GOT3 (cell line): Measurements from ENCODE around the gene HEATR1.
"Not testable (repeated sequence)": the region's sequence is repeated elsewhere in the genome, so short reads cannot be mapped to it uniquely, and the experiment has no call there.

Source experiments
- DNase-seq: peaks from one replicate; lab custom pipeline; 2025; ENCODE audit warnings: mixed read lengths; lab: John Stamatoyannopoulos, UW

The HEATR1 gene

DNA sequence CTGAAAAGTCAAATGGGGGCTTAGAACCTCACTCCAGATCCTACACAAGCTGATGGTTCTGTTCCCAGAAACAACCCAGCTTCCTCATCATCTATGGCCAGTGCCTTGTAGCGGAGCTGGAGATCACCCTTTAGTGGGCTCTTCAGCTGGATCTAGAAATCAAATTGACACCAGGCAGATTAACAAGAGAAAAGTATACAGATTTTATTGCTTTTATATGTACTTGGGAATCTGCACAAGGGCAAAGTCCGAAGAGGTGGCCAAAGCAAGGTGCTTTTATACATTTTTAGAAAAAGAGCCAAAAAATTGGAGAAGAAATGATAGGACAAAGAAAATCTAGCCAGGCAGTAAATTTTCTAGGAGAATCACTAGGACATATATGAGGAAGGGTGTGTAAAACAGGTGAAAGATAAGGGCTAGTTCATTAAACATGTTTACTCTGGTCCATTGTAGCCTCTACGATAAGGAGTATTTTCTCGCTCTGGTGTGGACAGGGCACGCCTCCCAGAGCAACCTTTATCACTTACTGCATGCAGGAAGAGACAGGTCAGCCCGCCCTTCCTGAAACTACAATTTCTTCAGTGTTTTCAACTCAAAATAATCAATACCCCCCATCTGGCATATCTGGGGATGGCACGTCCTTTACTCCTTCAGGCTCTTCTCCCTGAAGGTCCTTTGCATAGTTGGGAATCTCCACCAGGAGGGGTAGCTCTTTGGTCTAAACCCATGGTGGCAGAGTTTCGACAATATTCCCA lies 94.5 kb downstream of the HEATR1 start:
- no peak for DNase-seq

DNA sequence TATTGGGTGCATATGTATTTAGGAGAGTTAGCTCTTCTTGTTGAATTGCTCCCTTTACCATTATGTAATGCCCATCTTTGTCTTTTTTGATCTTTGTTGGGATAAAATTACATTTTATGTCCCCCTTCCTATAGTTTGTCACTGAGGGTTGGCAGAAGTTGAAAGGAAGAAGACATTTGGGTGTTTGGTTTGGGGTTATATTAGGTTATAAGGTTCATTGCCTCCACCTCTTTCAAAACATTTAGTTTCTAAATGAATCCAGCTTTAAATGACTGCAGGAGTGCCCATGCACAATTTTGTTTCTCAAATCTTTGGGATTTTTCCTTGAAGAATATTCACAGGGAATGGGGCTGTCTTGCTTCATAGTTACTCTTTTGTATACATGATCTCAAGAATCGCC lies 95.1 kb downstream of the HEATR1 start:
- DNase-seq = no peak

DNA sequence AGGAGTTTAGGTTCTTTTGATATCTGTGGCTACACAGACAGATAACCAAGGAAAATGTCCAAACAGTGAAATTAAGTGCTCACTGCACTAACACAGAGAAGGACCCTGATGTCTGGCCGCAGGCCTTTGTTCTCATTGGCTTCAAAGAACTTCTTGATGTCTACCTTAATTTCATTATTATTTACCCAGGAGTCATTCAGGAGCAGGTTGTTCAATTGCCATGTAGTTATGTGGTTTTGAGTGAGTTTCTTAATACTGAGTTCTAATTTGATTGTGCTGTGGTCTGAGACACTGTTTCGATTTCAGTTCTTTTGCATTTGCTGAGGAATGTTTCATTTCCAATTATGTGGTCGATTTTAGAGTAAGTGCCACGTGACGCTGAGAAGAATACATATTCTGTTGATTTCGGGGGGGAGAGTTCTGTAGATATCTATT lies 95.7 kb downstream of the HEATR1 start:
- DNase-seq = no peak

DNA sequence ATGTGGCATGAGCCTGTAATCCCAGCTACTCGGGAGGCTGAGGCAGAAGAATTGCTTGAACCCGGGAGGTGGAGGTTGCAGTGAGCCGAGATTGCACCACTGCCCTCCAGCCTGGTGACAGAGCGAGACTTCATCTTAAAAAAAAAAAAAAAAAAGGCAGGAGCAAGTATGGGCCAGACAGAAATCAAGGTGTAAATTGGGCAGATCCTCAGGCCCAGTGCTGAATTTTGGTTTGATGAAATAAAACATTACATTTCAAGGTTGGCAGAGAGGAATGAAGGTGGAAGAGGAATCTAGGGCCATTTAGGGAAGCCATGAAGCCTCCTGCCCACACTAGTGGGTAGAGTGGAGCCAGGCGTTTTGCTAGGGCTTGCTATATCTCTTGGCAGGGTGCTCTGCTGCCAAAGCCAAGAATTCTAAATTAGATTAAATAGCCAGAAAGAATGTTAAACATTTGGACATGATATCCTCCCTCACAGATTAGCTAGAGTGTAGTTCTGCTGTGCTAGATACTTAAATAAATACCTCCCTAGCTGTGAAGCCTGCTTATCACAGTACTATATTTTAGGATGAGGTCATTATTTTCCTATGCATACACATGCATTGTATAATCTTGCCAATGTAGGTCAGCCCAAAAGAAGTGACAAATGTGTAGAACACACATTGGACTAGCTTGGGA lies 97.2 kb downstream of the HEATR1 start:
- no peak for DNase-seq

DNA sequence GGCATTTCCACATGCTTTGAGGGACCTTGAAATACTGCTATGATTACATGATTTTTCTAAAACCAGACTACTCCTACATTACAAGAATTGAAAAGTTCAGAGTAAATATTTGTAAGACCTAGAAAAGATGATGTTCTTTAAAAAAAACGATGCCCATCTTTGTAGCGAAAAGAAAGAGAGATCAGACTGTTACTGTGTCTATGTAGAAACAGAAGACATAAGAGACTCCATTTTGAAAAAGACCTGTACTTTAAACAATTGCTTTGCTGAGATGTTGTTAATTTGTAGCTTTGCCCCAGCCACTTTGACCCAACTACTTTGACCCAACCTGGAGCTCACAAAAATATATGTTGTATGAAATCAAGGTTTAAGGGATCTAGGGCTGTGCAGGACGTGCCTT lies 100.0 kb downstream of the HEATR1 start:
- not testable (repeated sequence) for DNase-seq

DNA sequence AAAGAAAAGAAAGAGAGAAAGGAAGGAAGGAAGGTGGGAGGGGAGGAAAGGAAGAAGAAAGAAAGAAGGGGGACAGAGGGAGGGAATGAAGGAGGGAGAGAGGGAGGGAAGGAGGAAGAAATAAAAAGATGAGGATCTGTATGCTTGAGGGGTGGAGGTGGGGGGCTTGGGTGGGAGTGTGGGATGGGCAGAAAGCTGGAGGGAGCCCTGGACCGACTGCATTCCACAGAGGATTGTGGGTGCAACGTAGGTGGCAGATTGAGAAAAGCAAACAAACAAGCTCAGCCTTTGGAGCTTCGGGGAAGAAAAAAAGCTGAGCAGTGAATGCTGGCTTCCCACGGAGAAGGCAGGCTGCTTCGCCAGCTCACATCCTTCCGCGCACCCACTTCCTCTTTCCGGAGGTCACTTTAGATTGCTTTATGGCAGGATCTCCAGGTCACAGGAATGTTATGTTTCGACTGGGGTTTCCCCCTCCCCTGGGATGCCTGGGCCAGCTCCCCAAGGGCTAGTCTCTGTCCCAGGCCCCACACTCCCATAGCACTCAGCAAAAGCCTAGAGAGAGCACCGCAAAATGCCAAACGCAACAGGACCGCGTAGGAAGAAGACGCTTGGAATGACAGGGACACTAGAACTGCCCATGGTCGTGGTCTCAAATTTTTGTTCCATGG lies 101.2 kb downstream of the HEATR1 start:
- no peak for DNase-seq

DNA sequence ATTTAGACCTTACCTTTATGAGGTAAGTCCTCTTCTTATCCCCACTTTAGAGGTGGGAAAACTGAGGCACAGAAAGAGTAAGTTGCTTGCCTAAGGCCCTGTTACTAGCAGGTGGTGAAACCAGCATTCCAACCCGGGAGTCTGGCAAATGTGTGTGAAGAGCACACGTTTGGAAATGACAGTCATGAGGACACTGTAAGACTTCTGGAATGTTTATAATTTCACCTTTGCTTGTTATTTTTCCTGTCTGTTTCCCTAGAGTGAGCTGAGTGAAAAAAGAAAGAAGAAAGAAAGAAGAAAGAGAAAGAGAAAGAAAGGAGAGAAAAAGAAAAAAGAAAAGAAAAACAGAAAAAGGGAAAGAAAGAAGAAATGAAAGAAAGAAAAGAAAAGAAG lies 101.7 kb downstream of the HEATR1 start:
- no peak for DNase-seq

DNA sequence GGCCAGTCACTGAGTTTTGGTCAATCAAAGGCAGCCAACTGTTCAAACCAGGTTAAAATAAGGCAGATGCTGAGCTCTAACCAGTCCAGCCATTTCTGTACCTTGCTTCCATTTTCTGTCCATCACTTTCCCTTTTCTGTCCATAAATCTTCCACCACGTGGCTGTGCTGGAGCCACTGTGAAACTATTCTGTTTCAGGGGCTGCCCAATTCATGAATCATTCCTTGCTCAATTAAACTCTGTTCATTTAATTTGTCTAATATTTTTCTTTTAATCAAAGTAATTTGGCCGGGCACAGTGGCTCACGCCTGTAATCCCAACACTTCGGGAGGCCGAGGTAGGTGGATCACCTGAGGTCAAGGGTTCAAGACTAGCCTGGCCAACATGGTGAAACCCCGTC lies 103.2 kb downstream of the HEATR1 start:
- DNase-seq = no peak
